ENCODE data around the gene ANGPT4.

ANGPT4 gene

DNA sequence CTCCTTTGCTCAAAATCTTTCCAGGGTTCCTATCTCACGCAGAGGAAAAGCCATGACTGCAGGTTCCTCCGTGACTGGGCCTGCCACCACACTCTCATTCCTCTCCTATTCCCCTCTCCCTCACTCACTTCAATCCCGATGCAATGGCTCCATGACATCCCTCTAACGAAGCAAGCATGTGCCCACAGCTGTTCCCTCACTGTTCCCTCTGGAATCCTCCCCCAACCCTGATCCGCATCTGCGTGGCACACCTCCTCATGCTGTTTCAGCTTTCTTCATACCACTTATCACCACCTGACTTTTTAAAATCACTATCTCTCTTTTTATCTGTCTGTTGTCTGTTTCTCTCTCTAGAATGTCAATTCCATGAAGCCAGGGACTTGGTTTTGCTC lies 25.5 kb downstream of the ANGPT4 start:
- H3K36me3 Mint-ChIP-seq (ENCODE audit: insufficient read depth), result peaks cover 2% of the 10 kb centered on the region
- no peaks in the 10 kb centered on the region for H3K4me1 Mint-ChIP-seq
- H3K27ac Mint-ChIP-seq (ENCODE audit: low read depth), result no peak overlapping the region
- H3K9me3 Mint-ChIP-seq, result no peaks in the 10 kb centered on the region
- no peak for DNase-seq (ENCODE audit: low spot score in 2 of 2)
- peaks cover 38% of the 10 kb centered on the region for H3K27me3 Mint-ChIP-seq
- H3K4me3 Mint-ChIP-seq, result no peak overlapping the region
- ATAC-seq (replicated peaks; ENCODE audit: extremely low read depth, poor library complexity, severe bottlenecking), result no peak

DNA sequence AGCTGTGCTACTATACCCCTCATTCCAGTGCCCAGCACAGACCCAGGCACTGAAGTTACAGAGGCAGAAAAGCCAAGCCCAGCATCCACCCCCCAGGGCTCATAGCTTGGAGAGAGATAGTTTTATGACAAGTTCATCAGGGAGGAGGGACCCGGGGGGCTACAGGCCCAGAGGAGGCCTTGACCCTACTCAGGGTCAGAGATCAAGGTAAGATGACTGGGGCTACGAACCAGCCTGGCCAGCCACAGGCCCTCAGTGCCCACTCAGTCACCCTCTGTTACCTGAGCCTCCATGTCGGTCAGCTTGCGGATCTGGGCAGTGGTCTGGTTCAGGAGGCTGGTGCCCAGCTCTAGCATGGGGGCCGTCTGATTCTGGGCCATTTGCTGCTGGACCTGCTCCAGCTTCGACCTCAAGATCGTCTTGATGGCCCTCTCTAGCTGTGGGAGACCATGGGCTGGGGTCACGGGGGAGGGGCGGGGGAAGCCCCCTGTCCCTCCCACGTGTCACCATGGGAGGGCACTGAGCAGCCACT lies 26.1 kb downstream of the ANGPT4 start:
- no peak overlapping the region for H3K27ac Mint-ChIP-seq (ENCODE audit: low read depth)
- H3K36me3 Mint-ChIP-seq (ENCODE audit: insufficient read depth), result peaks cover 2% of the 10 kb centered on the region

DNA sequence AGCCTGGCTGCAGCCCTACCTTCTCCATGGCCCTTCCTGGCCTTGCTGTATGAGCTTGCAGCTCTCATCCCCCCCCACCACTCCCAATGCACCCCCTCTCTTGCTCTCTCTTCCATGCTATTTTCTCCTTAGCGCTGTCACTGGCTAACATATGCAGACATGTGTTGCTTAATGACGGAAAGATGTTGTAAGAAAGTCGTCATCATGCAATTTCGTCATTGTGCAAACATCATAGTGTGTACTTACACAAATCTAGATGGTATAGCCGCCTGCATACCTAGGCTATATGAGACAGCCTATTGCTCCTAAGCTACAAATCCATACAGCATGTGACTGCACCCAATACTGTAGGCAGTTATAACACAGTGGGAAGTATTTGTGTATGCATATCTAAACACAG lies 27.0 kb downstream of the ANGPT4 start:
- DNase-seq (ENCODE audit: low spot score in 2 of 2), result no peak
- H3K4me3 Mint-ChIP-seq, result no peak overlapping the region
- H3K9me3 Mint-ChIP-seq, result no peaks in the 10 kb centered on the region
- H3K27me3 Mint-ChIP-seq, result peaks cover 38% of the 10 kb centered on the region
- H3K27ac Mint-ChIP-seq (ENCODE audit: low read depth), result no peak overlapping the region
- no peak for ATAC-seq (replicated peaks; ENCODE audit: extremely low read depth, poor library complexity, severe bottlenecking)
- peaks cover 2% of the 10 kb centered on the region for H3K36me3 Mint-ChIP-seq (ENCODE audit: insufficient read depth)
- H3K4me1 Mint-ChIP-seq, result peaks cover 7% of the 10 kb centered on the region

More for the DNA sequence above, 26.1 kb downstream of the ANGPT4 start:
- H3K4me1 Mint-ChIP-seq, result peaks cover 7% of the 10 kb centered on the region
- DNase-seq (ENCODE audit: low spot score in 2 of 2) (no peak), ATAC-seq (replicated peaks; ENCODE audit: extremely low read depth, poor library complexity, severe bottlenecking) (no peak)
- H3K4me3 Mint-ChIP-seq, result no peak overlapping the region
- no peaks in the 10 kb centered on the region for H3K9me3 Mint-ChIP-seq
- H3K27me3 Mint-ChIP-seq, result peaks cover 38% of the 10 kb centered on the region

DNA sequence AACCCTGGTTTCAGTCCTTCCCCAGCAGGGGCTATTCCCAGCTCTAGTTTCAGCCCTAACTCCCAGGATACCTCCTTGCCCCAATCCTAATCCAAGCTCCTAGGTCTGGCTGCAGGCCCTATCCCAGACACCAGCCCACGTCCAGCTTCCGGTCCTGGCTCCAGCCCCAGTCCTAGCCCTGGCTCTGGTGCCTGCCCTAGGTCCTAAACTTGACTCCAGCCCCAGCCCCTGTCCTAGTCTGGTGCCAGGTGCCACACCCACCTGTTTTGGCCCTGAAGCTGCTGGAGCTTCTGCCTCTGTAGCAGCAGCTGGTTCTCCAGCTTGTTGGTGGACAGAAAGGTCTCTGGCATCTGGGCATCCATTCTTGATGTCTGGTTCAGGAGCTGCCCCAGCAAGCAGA lies 28.1 kb downstream of the ANGPT4 start:
- H3K27me3 Mint-ChIP-seq, result peaks cover 28% of the 10 kb centered on the region
- H3K9me3 Mint-ChIP-seq, result no peaks in the 10 kb centered on the region
- H3K4me3 Mint-ChIP-seq, result no peak overlapping the region
- DNase-seq (ENCODE audit: low spot score in 2 of 2) (no peak), ATAC-seq (replicated peaks; ENCODE audit: extremely low read depth, poor library complexity, severe bottlenecking) (no peak)
- H3K36me3 Mint-ChIP-seq (ENCODE audit: insufficient read depth), result peaks cover 2% of the 10 kb centered on the region
- peaks cover 7% of the 10 kb centered on the region for H3K4me1 Mint-ChIP-seq
- no peak overlapping the region for H3K27ac Mint-ChIP-seq (ENCODE audit: low read depth)

DNA sequence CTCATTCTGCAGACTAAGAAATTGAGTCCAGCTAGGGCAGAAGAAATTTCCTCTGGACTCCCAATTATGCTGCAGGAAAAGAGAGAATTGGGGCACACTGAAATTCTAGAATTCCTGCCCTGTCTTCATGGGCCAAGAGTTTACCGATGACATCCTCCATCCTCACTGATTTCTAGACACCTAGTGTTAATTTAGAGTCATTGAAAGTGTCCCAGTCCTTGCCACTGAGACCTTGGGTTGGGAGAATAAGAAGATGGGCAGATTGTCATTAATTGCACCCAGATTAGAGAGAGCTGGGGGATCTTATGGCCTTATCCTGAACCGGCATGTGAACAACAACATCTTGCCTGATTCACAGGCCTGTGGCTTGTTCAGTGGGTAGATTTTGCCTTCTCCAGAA lies 29.0 kb downstream of the ANGPT4 start:
- peaks cover 19% of the 10 kb centered on the region for H3K27me3 Mint-ChIP-seq
- H3K9me3 Mint-ChIP-seq, result no peaks in the 10 kb centered on the region
- no peak overlapping the region for H3K4me3 Mint-ChIP-seq
- H3K4me1 Mint-ChIP-seq, result peaks cover 7% of the 10 kb centered on the region
- no peak overlapping the region for H3K27ac Mint-ChIP-seq (ENCODE audit: low read depth)
- DNase-seq (ENCODE audit: low spot score in 2 of 2) (no peak), ATAC-seq (replicated peaks; ENCODE audit: extremely low read depth, poor library complexity, severe bottlenecking) (no peak)
- peaks cover 2% of the 10 kb centered on the region for H3K36me3 Mint-ChIP-seq (ENCODE audit: insufficient read depth)

DNA sequence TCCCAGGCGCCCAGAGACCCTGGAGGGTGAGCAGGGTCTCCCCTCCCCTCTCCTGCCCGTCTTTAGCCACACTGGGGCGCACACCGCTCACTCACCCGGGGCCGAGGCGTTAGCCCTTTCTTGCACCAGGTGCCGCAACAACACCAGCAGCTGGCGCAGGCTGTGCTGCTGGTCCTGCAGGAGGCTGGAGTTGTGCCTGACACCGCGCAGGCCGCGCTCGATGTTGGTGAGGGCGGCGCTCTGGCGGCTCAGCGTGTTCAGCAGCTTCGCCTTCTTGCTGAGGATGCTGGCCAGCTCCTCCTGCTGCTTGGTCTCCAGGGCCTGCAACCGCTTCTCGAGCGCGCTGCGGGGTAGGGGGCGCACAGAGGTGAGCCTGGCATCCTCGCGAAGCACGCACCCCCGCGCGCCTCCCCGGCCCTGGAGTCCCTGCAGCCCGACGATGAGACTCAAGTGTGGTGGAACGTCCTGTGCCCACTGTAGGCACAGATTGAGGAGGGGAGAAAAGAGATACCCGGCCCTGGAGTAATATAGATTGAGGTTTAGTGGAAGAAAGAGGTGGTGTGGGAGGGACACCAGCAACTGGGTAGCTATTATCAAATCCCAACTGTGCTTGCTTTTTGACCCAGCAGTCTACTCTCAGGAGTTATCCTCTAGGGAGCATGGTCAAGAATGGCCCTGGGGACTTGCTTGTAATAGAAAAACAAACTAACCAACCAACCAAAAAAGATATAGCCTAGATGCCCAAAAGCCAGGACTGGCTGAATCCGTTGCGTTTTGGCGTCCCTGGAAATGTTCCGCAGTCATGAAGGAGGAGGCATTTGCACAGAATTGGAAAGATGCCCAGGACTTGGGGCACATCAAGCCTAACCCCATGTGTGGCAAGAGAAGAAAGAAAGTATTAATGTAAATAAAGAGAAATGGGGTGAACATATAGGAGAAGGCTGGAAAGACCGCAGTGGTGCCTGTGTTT lies 30.9 kb downstream of the ANGPT4 start:
- ATAC-seq (replicated peaks; ENCODE audit: extremely low read depth, poor library complexity, severe bottlenecking) (no peak), DNase-seq (ENCODE audit: low spot score in 2 of 2) (no peak)
- Mint-ChIP-seq H3K4me1 (peaks cover 16% of the 10 kb centered on the region), H3K4me3 (no peak overlapping the region), H3K9me3 (no peaks in the 10 kb centered on the region), H3K27me3 (peaks cover under 1% of the 10 kb centered on the region), H3K36me3 (ENCODE audit: insufficient read depth) (no peaks in the 10 kb centered on the region), H3K27ac (ENCODE audit: low read depth) (no peak overlapping the region)

DNA sequence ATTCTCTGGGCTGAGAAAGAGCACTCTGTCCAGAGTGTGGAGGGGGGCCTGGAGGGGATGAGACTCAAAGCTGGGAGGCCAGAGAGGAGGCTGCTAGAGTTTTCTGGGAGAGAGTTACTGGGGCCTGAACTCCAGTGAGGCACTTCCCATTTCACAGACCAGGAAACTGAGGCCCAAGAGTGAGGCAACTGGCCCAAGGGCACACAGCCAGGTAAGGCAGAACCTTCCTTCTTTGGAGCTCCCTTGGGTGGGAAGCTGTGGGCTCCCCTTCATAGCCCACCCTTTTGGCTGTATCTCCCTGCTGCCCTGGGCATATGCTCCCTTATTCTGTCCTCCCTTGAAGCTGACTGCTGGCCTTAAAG lies 34.4 kb downstream of the ANGPT4 start:
- no peak overlapping the region for H3K27ac Mint-ChIP-seq (ENCODE audit: low read depth)
- no peaks in the 10 kb centered on the region for H3K9me3 Mint-ChIP-seq
- no peak overlapping the region for H3K4me3 Mint-ChIP-seq
- no peaks in the 10 kb centered on the region for H3K36me3 Mint-ChIP-seq (ENCODE audit: insufficient read depth)
- ATAC-seq (replicated peaks; ENCODE audit: extremely low read depth, poor library complexity, severe bottlenecking), result no peak
- DNase-seq (ENCODE audit: low spot score in 2 of 2), result no peak
- H3K27me3 Mint-ChIP-seq, result no peaks in the 10 kb centered on the region
- H3K4me1 Mint-ChIP-seq, result peaks cover 16% of the 10 kb centered on the region

DNA sequence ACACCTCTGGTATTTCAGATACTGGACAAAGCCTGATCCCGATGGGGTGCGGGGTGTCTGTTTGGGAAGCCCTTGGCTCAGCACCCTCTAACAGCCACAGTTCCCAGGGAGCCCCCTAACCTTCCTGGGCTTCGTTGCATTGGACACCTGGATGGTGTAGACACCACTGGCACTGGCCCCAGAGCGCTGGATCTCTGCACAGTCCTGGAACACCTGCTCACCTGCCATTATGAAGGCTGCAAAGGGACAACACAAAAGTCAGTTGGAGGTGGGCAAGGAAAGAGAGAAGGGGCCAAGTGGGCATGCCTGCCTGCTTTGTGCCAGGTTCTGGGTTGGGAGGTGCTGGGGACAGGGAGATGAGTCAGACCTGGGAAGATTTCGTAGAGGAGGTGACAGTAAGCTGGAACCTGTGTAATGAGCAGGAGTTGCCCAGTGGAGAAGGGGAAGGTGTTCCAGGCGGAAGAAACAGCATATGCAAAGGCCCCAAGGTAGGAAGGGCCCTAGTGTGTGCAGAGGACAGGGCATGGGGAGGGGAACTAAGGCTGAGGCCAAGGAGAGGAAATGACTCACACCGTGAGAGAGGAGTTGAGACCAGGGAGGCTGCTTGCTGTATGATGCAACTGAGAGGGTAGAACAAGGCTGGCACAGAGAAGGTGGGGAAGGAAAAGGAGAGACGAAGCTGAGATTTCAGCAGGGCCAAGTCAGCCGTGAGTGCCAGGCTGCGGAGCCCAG lies 34.9 kb downstream of the ANGPT4 start:
- Mint-ChIP-seq H3K9me3 (no peaks in the 10 kb centered on the region), H3K27me3 (no peaks in the 10 kb centered on the region), H3K36me3 (ENCODE audit: insufficient read depth) (no peaks in the 10 kb centered on the region), H3K4me3 (no peak overlapping the region), H3K4me1 (peaks cover 16% of the 10 kb centered on the region), H3K27ac (ENCODE audit: low read depth) (no peak overlapping the region)
- DNase-seq (ENCODE audit: low spot score in 2 of 2) (no peak), ATAC-seq (replicated peaks; ENCODE audit: extremely low read depth, poor library complexity, severe bottlenecking) (no peak)

DNA sequence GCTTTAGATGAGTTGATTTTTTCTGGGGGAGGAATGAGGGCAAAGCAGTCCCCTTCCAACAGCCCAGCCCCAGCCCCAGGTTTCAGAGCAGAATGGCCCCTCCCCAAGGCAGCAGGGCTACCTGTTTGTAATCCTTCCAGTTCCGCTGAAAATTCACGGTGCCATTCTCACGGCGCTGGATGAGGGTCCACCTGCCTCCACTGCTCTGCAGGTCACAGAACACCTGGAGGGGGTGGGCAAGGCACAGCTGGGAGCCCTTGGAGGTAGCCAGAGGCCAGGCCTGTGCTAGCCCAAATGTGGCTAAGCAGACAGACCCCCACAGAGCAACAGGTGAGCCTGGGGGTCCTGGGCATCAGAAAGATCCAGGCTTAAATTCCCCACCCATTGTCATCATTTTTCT lies 36.5 kb downstream of the ANGPT4 start:
- Mint-ChIP-seq H3K27ac (ENCODE audit: low read depth) (no peak overlapping the region), H3K4me1 (peaks cover 9% of the 10 kb centered on the region), H3K27me3 (no peaks in the 10 kb centered on the region), H3K36me3 (ENCODE audit: insufficient read depth) (no peaks in the 10 kb centered on the region), H3K4me3 (no peak overlapping the region), H3K9me3 (no peaks in the 10 kb centered on the region)
- ATAC-seq (replicated peaks; ENCODE audit: extremely low read depth, poor library complexity, severe bottlenecking) (no peak), DNase-seq (ENCODE audit: low spot score in 2 of 2) (no peak)

DNA sequence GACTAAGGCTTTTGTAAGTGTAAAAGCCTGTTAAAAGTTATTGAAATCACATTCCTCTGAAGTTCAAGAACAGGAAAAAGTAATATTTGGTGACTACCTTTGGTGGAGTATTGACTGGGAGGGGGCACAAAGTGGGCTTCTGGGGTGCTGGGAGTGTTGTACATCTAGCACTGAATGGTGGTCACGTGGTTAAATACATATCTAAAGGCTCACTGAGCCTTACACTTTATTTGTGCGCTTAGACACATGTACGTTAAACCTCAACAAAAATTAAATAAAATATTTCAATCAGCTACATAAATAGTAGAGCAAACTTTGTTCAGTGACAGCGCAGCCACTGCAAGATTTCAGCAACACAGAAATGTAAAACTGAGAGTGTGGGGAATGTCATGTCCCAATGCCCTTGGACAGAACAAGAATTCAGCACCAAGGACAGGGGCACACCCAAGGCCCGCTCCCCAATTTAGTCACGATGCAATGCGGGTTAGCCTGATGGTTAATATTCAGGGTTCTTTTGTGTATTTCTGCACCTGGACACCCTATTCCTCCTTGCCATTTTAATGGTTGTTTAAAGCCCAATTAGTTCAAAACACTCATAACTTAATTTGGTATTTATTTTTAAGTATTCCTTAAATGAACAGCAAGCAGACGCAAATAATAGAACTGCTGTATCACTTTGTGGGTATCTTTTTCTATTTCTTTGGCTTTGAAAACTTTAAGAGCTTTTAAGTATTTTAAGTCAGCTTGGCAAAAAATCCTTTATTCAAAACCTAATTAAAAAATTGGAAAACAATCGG lies 37.4 kb downstream of the ANGPT4 start:
- Mint-ChIP-seq H3K4me3 (no peak overlapping the region), H3K4me1 (peaks cover 9% of the 10 kb centered on the region), H3K36me3 (ENCODE audit: insufficient read depth) (no peaks in the 10 kb centered on the region), H3K27me3 (no peaks in the 10 kb centered on the region), H3K9me3 (no peaks in the 10 kb centered on the region), H3K27ac (ENCODE audit: low read depth) (no peak overlapping the region)
- no peak for ATAC-seq (replicated peaks; ENCODE audit: extremely low read depth, poor library complexity, severe bottlenecking)
- no peak for DNase-seq (ENCODE audit: low spot score in 2 of 2)

DNA sequence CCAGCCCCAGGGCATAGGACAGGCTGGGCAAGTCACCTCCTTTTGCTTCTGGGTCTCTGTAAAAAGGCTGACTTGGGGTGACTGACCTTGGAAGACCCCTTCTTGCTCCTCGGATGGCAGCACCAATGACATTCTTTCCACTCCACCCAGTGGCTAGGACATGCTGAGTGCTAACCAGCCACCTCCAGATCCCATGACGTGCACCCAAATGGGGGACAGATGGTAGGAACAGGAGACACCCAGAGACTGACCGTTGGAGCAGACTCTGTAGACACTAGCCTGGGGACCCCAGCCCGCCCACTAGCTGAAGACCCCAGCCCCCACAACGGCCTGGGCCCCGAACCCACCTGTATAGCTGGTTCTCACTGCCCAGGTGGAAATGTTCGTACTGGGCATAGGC lies 38.3 kb downstream of the ANGPT4 start:
- no peaks in the 10 kb centered on the region for H3K9me3 Mint-ChIP-seq
- H3K27me3 Mint-ChIP-seq, result no peaks in the 10 kb centered on the region
- ATAC-seq (replicated peaks; ENCODE audit: extremely low read depth, poor library complexity, severe bottlenecking) (no peak), DNase-seq (ENCODE audit: low spot score in 2 of 2) (no peak)
- H3K4me1 Mint-ChIP-seq, result peaks cover 9% of the 10 kb centered on the region
- H3K27ac Mint-ChIP-seq (ENCODE audit: low read depth), result no peak overlapping the region
- no peaks in the 10 kb centered on the region for H3K36me3 Mint-ChIP-seq (ENCODE audit: insufficient read depth)
- H3K4me3 Mint-ChIP-seq, result no peak overlapping the region

DNA sequence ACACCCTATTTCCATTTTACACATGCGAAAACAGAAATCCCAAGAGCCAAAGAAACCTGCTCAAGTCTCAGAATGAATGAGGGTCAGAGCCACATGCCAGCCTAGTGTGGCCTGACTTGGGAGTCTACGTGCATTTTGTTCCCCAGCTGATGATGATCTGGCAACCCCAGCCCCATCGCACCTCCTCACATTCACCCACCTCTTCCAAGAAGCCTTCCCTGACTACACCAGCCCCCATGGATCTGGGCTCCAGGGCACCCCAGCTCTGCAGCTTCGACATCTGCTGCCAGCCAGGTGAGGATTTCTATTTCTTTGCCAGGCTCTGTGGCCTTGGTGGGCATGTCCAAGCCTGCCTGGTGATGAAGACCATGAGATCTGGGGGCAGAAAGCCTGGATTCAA lies 41.0 kb downstream of the ANGPT4 start:
- H3K4me1 Mint-ChIP-seq, result no peaks in the 10 kb centered on the region
- H3K4me3 Mint-ChIP-seq, result no peak overlapping the region
- DNase-seq (ENCODE audit: low spot score in 2 of 2) (no peak), ATAC-seq (replicated peaks; ENCODE audit: extremely low read depth, poor library complexity, severe bottlenecking) (no peak)
- H3K9me3 Mint-ChIP-seq, result no peaks in the 10 kb centered on the region
- no peak overlapping the region for H3K27ac Mint-ChIP-seq (ENCODE audit: low read depth)
- no peaks in the 10 kb centered on the region for H3K27me3 Mint-ChIP-seq
- H3K36me3 Mint-ChIP-seq (ENCODE audit: insufficient read depth), result no peaks in the 10 kb centered on the region

Measured in central memory CD8-positive, alpha-beta T cell (primary cell).